Subcutaneous abdominal adipose tissue (tissue), 5 donors: Measurements from ENCODE around the gene COL16A1.

ENCODE experiments used
- H3K27ac ChIP-seq: one replicate; pipeline ENCODE4 v1.7.0; 2013; ENCODE audit warnings: low read depth, mild to moderate bottlenecking, inconsistent platforms, low read length, moderate library complexity
- H3K27me3 ChIP-seq, 5 donors: one replicate each; pipeline ENCODE4 v1.7.0; 2013; ENCODE audit warnings: low read length in 5 of 5, inconsistent platforms in 1 of 5; ENCODE audit not compliant: control insufficient read depth in 5 of 5, insufficient read depth in 4 of 5
- H3K36me3 ChIP-seq, 5 donors: one replicate each; pipeline ENCODE4 v1.7.0; 2013; ENCODE audit warnings: low read length in 5 of 5; ENCODE audit not compliant: control insufficient read depth in 5 of 5, insufficient read depth in 5 of 5
- H3K4me1 ChIP-seq, 5 donors: one replicate each; pipeline ENCODE4 v1.7.0; 2013; ENCODE audit warnings: low read length in 5 of 5, mild to moderate bottlenecking in 3 of 5, moderate library complexity in 1 of 5; ENCODE audit not compliant: control insufficient read depth in 5 of 5, insufficient read depth in 5 of 5
- H3K4me3 ChIP-seq, 5 donors: one replicate each; pipeline ENCODE4 v1.7.0; 2013; ENCODE audit warnings: low read length in 5 of 5, low read depth in 1 of 5
- H3K9ac ChIP-seq, 5 donors: one replicate each; pipeline ENCODE4 v1.7.0; 2013; ENCODE audit warnings: low read length in 5 of 5, mild to moderate bottlenecking in 4 of 5, moderate library complexity in 3 of 5
- H3K9me3 ChIP-seq, 5 donors: one replicate each; pipeline ENCODE4 v1.7.0; 2013; ENCODE audit warnings: low read length in 5 of 5; ENCODE audit not compliant: control insufficient read depth in 5 of 5
- donor health status: healthy.
- donor health status: healthy.
- donor health status: healthy.
- donor health status: healthy.
- donor health status: healthy.

The COL16A1 gene

GRCh38 chr1:31644560-31645273, 59.1 kb downstream of the COL16A1 start, which contains the start of gene PEF1:
TSS of gene PEF1 (minus strand) at chr1:31644876. CDS start at chr1:31644864, 12 bp downstream.
- Histone ChIP-seq H3K4me1 (peaks cover 8 to 48% (median 19%) of the 10 kb centered on the region in 5 donors), H3K9ac (peak within 1 kb of the TSS; percentile 84 to 99 (median 95)), H3K36me3 (peaks cover 0 to 4% (median 0%) of the 10 kb centered on the region in 5 donors), H3K4me3 (peak within 1 kb of the TSS; percentile 92 to 99 (median 95)), H3K27me3 (no peaks in the 10 kb centered on the region), H3K9me3 (no peaks in the 10 kb centered on the region), H3K27ac (peak within 1 kb of the TSS; percentile 97)

GRCh38 chr1:31643976-31644559, 59.7 kb downstream of the COL16A1 start:
- Histone ChIP-seq H3K27me3 (no peaks in the 10 kb centered on the region), H3K9me3 (no peaks in the 10 kb centered on the region), H3K9ac (peak overlapping the region; percentile 84 to 99 (median 95)), H3K27ac (peak overlapping the region; percentile 97), H3K36me3 (peaks cover 0 to 4% (median 0%) of the 10 kb centered on the region in 5 donors), H3K4me1 (peaks cover 8 to 48% (median 19%) of the 10 kb centered on the region in 5 donors), H3K4me3 (peak overlapping the region; percentile 89 to 99 (median 94))

- Histone ChIP-seq H3K27ac (no peak overlapping the region), H3K9me3 (no peaks in the 10 kb centered on the region), H3K4me1 (peaks cover 8 to 46% (median 19%) of the 10 kb centered on the region in 5 donors), H3K9ac (no peak overlapping the region), H3K4me3 (no peak overlapping the region), H3K36me3 (peaks cover 0 to 4% (median 0%) of the 10 kb centered on the region in 5 donors), H3K27me3 (no peaks in the 10 kb centered on the region)
These were observed 60.9 kb downstream of the COL16A1 start for GRCh38 chr1:31642897-31643296.

GRCh38 chr1:31642366-31642765, 61.5 kb downstream of the COL16A1 start:
- no peak overlapping the region for H3K27ac ChIP-seq
- no peak overlapping the region for H3K9ac ChIP-seq
- peaks cover 8 to 43% (median 21%) of the 10 kb centered on the region in 5 donors for H3K4me1 ChIP-seq

GRCh38 chr1:31640964-31641363, 62.9 kb downstream of the COL16A1 start:
- Histone ChIP-seq H3K4me1 (peaks cover 8 to 43% (median 21%) of the 10 kb centered on the region in 5 donors), H3K4me3 (no peak overlapping the region), H3K9ac (peak overlapping the region in 1 of 5 donors; percentile 24), H3K36me3 (peaks cover 0 to 4% (median 0%) of the 10 kb centered on the region in 5 donors), H3K9me3 (no peaks in the 10 kb centered on the region), H3K27me3 (no peaks in the 10 kb centered on the region), H3K27ac (no peak overlapping the region)

More at GRCh38 chr1:31642366-31642765, 61.5 kb downstream of the COL16A1 start:
- H3K4me3 ChIP-seq = no peak overlapping the region
- no peaks in the 10 kb centered on the region for H3K9me3 ChIP-seq
- peaks cover 0 to 4% (median 0%) of the 10 kb centered on the region in 5 donors for H3K36me3 ChIP-seq
- no peaks in the 10 kb centered on the region for H3K27me3 ChIP-seq

- Histone ChIP-seq H3K27ac (no peak overlapping the region), H3K9ac (no peak overlapping the region), H3K4me1 (peaks cover 8 to 35% (median 16%) of the 10 kb centered on the region in 5 donors), H3K9me3 (no peaks in the 10 kb centered on the region), H3K4me3 (no peak overlapping the region), H3K36me3 (peaks cover 0 to 8% (median under 1%) of the 10 kb centered on the region in 5 donors), H3K27me3 (no peaks in the 10 kb centered on the region)
These were observed 63.6 kb downstream of the COL16A1 start for GRCh38 chr1:31640179-31640578.

GRCh38 chr1:31639543-31639942, 64.3 kb downstream of the COL16A1 start:
- Histone ChIP-seq H3K36me3 (peaks cover 0 to 14% (median 7%) of the 10 kb centered on the region in 5 donors), H3K9me3 (no peaks in the 10 kb centered on the region), H3K9ac (peak overlapping the region in 1 of 5 donors; percentile 24), H3K4me3 (no peak overlapping the region), H3K27me3 (no peaks in the 10 kb centered on the region), H3K4me1 (peaks cover 8 to 35% (median 14%) of the 10 kb centered on the region in 5 donors), H3K27ac (no peak overlapping the region)

GRCh38 chr1:31637915-31638673, 65.7 kb downstream of the COL16A1 start:
- no peak overlapping the region for H3K9ac ChIP-seq
- H3K4me3 ChIP-seq = no peak overlapping the region
- H3K27me3 ChIP-seq = no peaks in the 10 kb centered on the region
- H3K36me3 ChIP-seq = peaks cover 0 to 19% (median 15%) of the 10 kb centered on the region in 5 donors
- H3K4me1 ChIP-seq = peaks cover 0 to 23% (median 3%) of the 10 kb centered on the region in 5 donors
- H3K9me3 ChIP-seq = no peaks in the 10 kb centered on the region
- no peak overlapping the region for H3K27ac ChIP-seq

GRCh38 chr1:31633117-31633516, 70.7 kb downstream of the COL16A1 start:
- Histone ChIP-seq H3K4me1 (peaks cover 1 to 11% (median 3%) of the 10 kb centered on the region in 5 donors), H3K27me3 (no peaks in the 10 kb centered on the region), H3K27ac (no peak overlapping the region), H3K9me3 (no peaks in the 10 kb centered on the region), H3K36me3 (peaks cover 3 to 68% (median 62%) of the 10 kb centered on the region in 5 donors), H3K4me3 (no peak overlapping the region), H3K9ac (peak overlapping the region in 1 of 5 donors; percentile 25)
